Activated CD4-positive, CD25-positive, alpha-beta regulatory T cell treated with anti-CD3 and anti-CD28 coated beads, Interleukin-2, amount 50 U/mL, for 24 hours (primary cell): ENCODE measurements around the gene PTMS.

ENCODE experiments used
- ATAC-seq, 2 donors: fragments of 150-1000 bp; cut with Tn5 transposase; one replicate each; pipeline ENCODE4 v1.10.0; 2021; ENCODE audit warnings: mild to moderate bottlenecking in 1 of 2, moderate library complexity in 1 of 2

PTMS gene

GRCh38 chr12:6752921-6753771 is 13.0 kb upstream of the PTMS start, which contains the start of gene MLF2:
Gene MLF2, minus strand, starts transcription at chr12:6753141. Its CDS starts 807 bp downstream, at chr12:6752334.
- peak; percentile 97 to 98 for ATAC-seq

DNA sequence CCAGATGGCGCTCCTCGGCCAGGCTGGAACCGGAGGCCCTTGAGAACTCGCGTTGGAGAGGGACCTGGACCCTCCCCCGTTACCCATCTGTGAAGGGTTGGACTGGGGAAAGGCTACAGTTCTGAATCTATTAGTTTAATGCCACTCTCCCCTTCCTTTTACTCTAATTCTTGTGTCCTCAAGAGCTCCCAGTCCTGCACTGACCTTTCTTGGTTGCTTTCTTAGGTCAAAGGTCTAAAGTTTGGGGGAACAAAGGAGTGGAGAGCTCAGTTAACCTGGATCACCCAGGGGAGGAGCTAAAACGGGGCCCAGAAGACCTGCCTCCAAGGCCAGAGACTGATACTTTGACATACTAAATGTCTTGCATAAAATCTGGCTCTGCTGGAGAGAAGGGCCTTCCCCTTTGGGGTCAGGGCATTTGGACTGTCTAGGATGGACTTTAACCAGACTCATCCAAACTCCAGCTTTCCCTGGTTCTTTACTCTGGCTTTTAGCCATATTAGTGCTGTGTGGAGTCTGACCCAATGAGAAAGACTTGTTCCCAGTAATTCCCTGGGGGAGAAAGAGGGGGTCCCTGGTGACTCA is 12.3 kb upstream of the PTMS start:
- ATAC-seq, result no peak

DNA sequence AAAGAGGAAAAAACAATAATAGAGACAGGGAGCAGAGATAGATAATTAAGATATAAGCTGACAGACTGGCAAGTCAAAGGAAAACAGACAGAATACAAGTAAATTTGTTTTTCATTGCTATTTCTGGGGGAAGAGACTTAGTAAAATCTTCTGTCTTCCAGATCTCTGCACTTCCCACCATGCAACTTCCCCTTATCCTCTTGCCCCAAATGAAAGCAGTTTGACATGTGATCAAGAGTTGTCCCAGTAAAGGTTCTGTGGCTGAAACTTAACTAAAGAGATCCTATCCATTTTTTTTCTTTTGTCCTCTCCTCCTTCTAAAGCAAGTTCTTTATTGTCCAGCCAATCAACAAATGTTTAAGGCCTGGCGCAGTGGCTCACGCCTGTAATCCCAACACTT is 11.8 kb upstream of the PTMS start:
- no peak for ATAC-seq

GRCh38 chr12:6757028-6757690 is 9.0 kb upstream of the PTMS start:
- ATAC-seq, result no peak

DNA sequence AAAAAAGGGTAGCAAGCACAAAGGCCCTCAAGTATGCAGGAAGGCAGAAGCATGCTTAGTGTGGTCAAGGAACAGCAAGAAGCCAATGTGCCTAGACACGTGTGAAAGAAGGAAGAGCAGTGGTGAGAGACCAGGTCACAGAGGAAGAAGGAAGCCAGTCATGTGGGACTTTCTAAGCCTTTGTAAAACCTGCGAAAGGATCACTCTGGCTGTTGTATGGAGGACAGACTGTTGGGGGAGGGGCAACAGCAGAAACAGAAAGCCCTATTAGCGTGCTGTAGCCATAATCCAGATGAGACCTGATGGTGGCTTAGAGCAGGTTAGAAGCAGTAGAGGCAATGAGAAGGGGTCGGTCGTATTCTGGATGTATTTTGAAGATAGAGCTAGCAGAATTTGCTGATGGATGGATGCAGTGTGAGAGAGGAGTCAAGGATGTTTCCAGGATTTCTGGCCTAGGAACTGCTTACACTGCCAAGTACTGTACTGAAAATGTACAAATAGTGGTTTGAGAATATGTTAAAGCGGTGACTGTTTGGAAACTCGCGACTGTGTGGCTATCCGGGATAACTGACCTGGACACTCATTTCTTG is 7.6 kb upstream of the PTMS start:
- no peak for ATAC-seq

GRCh38 chr12:6759741-6760140 is 6.4 kb upstream of the PTMS start:
- ATAC-seq, result no peak

- ATAC-seq, result no peak
Measured at GRCh38 chr12:6763380-6763779, 2.8 kb upstream of the PTMS start.

GRCh38 chr12:6764011-6764828 is 1.9 kb upstream of the PTMS start:
- ATAC-seq, result peak; percentile 73 to 82

DNA sequence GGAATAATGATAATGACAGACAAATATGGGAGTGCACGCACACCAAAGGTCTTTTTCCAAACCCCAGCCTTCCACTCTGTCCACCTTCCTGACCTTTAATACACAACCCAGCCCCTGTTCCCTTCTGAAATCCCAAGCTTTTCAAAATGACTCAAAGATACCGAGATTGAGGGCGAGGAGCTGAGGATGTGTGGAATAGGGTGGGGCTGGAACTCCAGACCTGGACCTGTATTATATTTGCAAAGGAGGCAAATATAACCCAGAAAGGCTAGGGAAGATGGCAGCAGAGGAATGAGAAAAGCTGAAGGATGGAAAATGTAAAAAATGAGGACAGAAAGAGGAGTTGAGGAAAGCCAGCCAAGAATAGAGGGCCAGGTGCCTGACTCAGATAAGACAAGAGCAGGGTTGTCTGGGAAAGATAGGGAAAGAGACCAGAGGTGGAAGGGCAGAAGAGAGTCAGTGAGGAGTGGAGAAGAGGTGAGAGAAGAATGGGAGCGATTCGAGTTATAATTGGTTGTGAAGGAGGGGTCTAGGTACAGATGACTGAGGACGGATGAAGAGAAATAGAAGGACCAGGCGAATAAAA is 1.0 kb upstream of the PTMS start:
- ATAC-seq, result no peak

DNA sequence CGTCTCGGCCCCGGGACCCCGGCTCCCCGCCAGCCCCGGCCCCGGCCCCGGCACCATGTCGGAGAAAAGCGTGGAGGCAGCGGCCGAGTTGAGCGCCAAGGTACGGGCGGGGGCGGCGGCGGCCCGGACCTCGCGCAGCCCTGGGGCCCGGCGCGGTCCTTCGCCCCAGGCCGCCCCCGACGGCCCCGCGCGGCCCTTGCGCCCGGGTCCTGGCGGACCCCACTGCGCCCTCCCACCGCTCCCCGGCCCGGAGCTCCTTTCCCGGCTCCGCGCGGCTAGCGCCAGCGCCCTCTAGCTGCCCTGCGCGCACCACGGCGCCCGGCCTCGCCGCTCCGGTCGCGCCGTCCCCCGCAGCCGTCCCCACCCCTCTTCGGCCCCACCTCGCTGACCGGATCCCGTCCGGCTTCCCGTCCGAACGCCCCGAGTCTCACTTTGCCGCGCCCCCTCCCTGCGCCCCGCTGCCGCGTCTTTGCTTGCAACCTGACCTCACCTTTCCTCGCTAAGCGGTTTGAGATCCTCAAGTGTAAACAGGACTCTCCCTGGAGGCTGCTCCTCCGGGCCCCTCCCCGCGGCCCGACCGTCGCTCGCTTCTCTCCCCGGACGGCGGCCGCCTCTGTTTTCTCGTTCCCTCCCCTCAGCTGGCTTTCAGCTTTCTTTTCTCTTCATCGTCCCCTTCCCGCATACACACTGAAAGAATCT is 637 bp downstream of the PTMS start:
- peak; percentile 74 to 75 for ATAC-seq

DNA sequence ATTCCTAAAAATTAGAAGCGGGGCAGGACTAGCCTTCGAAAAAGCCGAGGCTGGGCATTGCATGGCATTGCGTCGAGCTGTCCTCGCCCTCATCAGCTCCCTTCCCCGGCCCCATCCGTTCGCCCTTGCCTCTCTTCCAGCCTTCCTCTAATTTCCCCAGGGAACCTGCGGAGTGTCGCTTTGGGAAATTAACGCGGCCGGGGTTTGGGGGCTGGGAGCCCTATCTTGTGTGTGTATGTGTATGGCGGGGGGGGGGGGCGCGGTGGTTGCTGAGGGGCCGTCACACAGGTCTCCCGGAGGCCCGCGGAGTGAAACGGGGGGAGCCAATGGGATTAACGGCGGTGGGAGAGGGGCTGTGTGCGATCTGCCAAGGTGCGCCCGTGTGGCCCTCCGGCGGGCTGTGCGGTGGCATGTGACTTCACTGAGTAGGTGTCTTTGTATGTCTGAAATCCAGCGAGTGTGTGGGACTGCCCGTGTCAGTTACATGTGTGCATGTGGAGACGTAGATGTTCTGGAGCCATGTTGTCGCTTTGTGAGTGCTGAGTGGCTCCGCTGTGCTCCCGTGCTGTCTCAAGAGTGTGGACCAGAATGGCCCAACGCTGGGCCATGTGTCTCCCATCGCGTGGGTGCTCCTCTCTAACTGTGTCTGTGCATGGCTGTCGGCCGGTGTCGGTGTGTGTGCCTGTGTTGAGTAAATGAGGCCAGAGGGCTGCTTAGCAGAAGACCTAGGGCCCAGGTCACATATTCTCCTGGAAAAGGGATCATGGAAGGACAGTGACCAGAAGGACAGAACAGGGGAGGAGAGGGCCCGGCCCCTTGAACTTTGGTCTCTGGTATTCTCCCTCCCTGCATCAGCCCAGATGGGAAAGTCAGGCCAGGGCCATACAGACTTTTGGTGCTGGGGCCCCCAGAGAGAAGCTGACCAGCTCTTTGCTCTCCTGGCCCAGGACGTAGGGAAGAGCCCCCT is 1.5 kb downstream of the PTMS start:
- ATAC-seq, result no peak

- no peak for ATAC-seq
Measured at GRCh38 chr12:6768437-6768914, 2.3 kb downstream of the PTMS start.

- ATAC-seq, result no peak
Measured at GRCh38 chr12:6768990-6769389, 2.8 kb downstream of the PTMS start.

DNA sequence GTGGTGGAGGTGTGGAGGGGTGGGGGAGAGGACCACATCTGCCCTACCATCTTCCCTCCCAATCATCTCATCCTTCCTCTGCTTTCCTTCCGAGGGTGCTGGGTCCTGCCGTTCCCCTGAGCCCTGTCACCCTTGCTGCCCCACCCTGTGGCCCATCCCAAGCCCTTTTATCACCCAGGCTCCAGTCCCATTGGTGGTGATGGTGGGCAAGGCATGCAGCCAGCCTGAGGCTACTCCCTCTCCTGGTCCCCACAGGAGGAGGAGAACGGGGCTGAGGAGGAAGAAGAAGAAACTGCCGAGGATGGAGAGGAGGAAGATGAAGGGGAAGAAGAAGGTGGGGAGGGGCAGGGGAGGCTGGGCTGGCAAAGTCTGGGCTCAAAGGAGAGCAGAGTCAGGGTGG is 3.5 kb downstream of the PTMS start:
- no peak for ATAC-seq

DNA sequence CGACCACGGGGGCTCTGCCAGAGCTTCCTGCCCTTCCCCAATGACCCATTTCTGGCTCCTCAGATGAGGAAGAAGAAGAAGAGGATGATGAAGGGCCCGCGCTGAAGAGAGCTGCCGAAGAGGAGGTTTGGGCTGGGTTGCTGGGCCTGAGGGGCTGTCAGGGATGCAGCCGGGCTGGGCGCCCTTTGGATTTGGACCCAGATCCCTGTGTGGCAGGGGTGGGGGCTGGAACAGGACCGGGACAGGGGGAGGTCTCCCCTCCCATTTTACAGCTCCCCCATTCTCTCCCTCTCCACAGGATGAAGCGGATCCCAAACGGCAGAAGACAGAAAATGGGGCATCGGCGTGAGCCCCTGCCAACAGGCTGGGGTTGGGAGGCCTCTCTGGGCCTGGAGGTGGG is 3.9 kb downstream of the PTMS start:
- ATAC-seq, result no peak

- no peak for ATAC-seq
Measured at GRCh38 chr12:6770600-6770999, 4.4 kb downstream of the PTMS start.

DNA sequence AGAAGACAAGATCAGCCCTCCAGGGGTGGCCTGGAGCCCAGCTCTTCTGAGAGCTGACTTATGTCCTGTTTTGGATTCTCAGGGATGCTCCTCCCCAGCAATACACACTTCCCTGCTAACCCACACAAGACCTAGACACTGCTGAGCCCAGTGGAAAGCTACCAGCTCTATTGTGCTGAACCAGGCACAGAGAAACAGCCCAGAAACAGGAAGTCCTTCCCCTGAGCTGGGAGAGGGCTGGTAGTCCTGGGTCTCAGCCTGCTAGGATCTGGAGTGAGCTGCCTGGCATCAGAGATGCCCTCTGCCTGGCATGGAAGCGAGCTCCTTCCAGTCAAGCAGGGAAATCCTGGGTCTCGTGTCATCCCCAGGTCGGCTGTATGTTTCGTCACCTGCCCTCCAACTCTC is 4.9 kb downstream of the PTMS start:
- no peak for ATAC-seq

DNA sequence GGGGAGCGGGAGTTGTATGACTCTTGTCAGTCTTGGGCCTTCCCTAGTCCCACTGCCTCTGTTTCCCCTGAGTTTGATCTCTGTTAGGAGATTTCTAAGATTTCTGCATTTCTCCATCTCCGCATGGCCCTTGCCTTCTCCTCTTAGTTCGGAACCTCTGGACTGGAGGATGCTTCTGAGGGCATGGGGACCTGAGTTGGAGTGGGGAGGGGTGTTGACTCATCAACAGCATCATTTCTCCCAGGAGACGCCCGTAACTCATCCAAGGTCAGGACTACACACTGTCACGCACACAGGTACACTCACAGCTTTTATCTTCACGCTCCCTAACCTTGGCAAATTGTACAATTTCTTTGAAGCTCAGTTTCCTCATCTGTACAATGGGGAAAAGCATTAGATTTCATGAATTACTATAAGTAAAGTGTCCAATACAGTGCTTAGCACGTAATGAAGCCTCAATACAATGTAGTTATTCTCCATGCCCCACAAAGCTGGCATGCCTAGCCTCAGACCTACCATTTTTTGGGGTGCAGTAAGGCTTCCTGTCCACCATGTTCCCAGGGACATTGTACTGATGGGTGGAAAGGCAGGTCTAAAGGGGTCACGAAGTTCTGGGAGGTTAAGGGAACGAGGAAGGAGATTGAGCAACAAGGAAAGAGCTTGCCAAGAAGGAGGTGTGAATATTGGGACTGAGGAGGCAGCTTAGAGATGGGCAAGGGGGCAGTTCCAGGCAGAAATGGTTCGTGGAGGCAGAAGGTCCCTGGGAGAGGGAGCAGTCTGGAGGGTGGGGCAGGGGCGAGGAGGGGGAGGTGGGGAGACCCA is 5.6 kb downstream of the PTMS start:
- ATAC-seq, result no peak

DNA sequence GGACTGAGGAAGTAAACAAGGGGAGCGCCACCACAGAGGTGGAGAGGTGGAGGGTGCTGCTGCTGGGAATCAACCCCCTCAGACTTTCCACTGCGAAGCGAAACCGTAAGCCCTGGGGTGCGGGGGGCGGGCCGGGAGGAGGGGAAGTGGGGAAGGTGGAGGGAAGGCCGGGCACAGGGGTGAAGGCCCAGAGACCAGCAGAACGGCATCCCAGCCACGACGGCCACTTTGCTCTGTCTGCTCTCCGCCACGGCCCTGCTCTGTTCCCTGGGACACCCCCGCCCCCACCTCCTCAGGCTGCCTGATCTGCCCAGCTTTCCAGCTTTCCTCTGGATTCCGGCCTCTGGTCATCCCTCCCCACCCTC is 6.2 kb downstream of the PTMS start, which contains the start of gene LAG3:
Gene LAG3, plus strand, starts transcription at position 190 of the 365 bp plus-strand sequence. CDS start 333 bp downstream, outside the sequence.
- ATAC-seq, result peak; percentile 62 to 63
